SK-N-MC (cell line): Measurements from ENCODE around the gene SLC27A1.

ENCODE experiments used
- DNase-seq: peaks from one replicate; pipeline ENCODE4 v3.0.0-alpha.2; 2011; ENCODE audit warnings: low read depth, low spot score
- H3K27ac ChIP-seq: fragments of 200-600 bp; sonication (generic); 2 replicates; pipeline ENCODE4 v1.5.1; 2016; ENCODE audit warnings: mixed run types
- H3K36me3 ChIP-seq: fragments of 200-600 bp; sonication (generic); 2 replicates; pipeline ENCODE4 v1.6.1; 2017; ENCODE audit warnings: antibody characterized with exemption, low read length, mixed read lengths; ENCODE audit not compliant: insufficient read depth
- H3K4me3 ChIP-seq: fragments of 200-600 bp; sonication (generic); 2 replicates; pipeline ENCODE4 v1.5.1; 2016
- H3K9ac ChIP-seq: fragments of 200-600 bp; sonication (generic); 2 replicates; pipeline ENCODE4 v1.8.0; 2017; ENCODE audit warnings: mixed run types, mixed read lengths; ENCODE audit not compliant: insufficient read length
- H3K9me3 ChIP-seq: fragments of 200-600 bp; sonication (generic); 2 replicates; pipeline ENCODE4 v1.6.1; 2017; ENCODE audit warnings: low read depth, mild to moderate bottlenecking, antibody characterized with exemption, low read length, moderate library complexity, mixed read lengths
- EZH2 ChIP-seq: fragments of 200-600 bp; sonication (generic); IDR thresholded peaks from one replicate; pipeline ENCODE4 v1.6.1; 2017; ENCODE audit warnings: antibody characterized with exemption
- FOXP2 ChIP-seq: optimal IDR thresholded peaks from 2 replicates; pipeline ENCODE3; 2011; ENCODE audit warnings: mild to moderate bottlenecking, moderate library complexity; ENCODE audit not compliant: insufficient read depth; ENCODE audit errors: extremely low read length, control extremely low read depth
- POLR2AphosphoS5 ChIP-seq: IDR thresholded peaks from 2 replicates; pipeline ENCODE4 v1.6.1; 2012; ENCODE audit warnings: mild to moderate bottlenecking, low read depth, low read length, borderline replicate concordance

The SLC27A1 gene

DNA sequence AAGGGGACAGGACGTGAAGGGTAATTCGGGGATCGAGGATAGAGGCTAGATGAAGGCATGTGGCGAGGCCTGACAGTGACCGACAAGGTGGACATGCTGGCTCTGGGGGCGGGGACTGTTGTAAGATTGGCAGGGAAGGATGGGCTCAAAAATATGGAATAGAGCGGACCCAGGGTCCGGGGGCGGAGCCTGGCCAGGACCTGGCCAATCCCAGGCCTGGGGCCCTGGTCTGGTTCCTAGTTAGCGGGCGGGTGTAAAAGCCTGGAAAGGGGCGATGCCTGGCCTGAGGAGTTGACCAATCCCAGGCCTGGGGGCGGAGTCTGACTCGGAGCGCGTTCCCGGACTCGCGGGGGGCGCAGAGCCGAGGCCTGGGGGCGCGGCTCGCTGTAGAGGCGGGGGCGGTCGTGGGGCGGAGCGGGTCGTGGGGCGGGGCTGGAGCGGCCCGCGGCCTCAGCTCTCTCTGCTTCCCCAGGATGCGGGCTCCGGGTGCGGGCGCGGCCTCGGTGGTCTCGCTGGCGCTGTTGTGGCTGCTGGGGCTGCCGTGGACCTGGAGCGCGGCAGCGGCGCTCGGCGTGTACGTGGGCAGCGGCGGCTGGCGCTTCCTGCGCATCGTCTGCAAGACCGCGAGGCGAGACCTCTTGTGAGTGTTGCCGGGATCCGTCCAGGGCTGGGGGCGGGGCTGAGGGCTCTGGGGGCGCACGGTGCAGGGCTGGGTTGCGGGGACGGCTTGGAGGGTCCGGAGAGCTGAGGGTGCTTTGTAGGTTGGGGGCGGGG is at the start of gene SLC27A1:
TSS of gene SLC27A1 (plus strand) at position 457 of the 774 bp plus-strand sequence. CDS start at position 474, 17 bp downstream.
- H3K36me3 ChIP-seq = no peaks in the 10 kb centered on the region
- no peak within 1 kb of the TSS for H3K27ac ChIP-seq
- DNase-seq = peak; percentile 87
- H3K4me3 ChIP-seq = peak within 1 kb of the TSS; percentile 80
- H3K9me3 ChIP-seq = no peaks in the 10 kb centered on the region
- peak within 1 kb of the TSS; percentile 32 for H3K9ac ChIP-seq
- no peak for TF ChIP-seq POLR2AphosphoS5
- TF ChIP-seq FOXP2 = no peak
- no peak for TF ChIP-seq EZH2

DNA sequence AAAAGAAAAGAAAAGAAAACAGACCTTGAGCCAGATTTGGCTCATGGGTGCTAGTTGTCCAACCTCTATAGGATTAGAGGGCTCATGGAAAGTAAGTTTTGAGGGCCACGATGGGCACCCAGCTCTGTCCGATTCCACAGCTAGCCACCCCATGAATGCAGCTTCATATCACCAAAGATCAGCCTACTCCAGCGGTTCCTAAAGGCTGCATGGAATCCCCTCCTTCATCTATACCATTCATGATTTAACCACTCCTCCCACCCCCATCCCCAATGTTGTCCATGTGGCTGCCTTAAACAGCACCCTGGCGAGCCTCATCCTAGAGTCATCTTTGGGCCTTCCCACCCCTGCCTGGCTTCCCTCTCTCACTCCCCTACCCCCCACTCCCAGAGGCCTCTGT is 48.4 kb upstream of the SLC27A1 start:
- Histone ChIP-seq H3K36me3 (peaks cover 3% of the 10 kb centered on the region; the same call in 1 of the 2 replicates), H3K9ac (no peak overlapping the region), H3K4me3 (no peak overlapping the region), H3K9me3 (no peaks in the 10 kb centered on the region), H3K27ac (no peak overlapping the region)
- no peak for TF ChIP-seq POLR2AphosphoS5
- TF ChIP-seq FOXP2 = no peak
- TF ChIP-seq EZH2 = no peak
- DNase-seq = no peak

DNA sequence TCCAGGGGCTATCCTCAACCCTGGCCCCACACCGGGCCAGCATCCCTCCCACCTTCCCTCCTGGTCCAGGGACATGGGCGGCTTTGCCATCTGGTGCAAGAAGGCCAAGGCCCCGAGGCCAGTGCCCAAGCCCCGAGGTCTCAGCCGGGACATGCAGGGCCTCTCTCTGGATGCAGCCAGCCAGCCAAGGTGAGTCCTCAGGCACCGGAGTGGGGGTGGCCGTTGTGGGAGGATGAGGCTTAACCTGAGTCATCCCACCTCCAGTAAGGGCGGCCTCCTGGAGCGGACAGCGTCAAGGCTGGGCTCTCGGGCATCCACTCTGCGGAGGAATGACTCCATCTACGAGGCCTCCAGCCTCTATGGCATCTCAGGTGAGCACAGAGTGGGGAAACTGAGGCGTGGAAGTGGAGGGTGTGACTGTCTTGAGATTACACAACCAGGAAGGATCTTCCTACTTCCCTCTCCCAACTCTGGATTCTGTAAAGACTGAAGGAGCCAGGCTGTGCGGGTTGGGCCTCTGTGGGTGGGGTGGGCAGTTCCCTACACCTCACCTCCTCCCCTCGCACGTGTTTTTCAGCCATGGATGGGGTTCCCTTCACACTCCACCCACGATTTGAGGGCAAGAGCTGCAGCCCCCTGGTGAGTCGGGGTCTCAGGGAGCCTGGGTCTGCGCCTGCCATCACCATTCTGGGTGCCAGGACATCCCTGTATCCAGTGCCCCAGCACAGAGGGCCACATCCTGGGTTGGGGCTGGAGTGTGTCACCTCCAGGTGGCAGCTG is 46.7 kb upstream of the SLC27A1 start:
- DNase-seq = no peak
- TF ChIP-seq POLR2AphosphoS5 (no peak), EZH2 (no peak), FOXP2 (no peak)
- no peak overlapping the region for H3K4me3 ChIP-seq
- H3K9me3 ChIP-seq = no peaks in the 10 kb centered on the region
- no peak overlapping the region for H3K27ac ChIP-seq
- no peak overlapping the region for H3K9ac ChIP-seq
- H3K36me3 ChIP-seq = peaks cover 3% of the 10 kb centered on the region; the same call in 1 of the 2 replicates

DNA sequence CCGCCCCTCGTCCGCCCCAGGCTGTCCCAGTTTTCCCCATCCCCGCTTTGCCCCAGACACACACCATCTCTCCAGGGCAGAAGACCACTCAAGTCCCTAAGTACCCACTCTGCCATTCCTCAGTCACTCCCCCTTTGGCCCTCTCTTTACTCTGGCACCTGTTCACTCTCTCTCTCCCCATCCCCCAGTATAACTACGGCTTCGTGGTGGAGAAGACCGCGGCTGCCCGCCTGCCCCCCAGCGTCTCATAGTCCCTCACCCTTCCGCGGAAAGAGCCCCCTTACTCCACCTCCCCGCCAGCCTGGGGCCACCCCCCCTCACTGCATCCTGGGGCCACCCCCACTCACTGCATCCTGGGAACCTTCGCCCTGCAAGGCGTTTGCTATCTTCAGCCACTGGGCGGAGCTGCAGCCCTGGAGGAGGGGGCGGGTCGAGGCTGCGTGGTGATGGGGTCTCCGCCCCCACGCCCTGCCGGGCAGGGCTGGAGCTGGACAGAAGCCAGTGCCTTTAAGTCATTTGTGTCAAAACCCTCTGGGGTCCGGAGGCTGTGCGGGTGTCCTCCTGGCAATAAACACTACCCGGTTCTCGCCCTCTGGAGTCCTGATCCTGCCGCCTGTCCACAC is 45.5 kb upstream of the SLC27A1 start:
- Histone ChIP-seq H3K9ac (no peak overlapping the region), H3K36me3 (peaks cover 3% of the 10 kb centered on the region; the same call in 1 of the 2 replicates), H3K4me3 (no peak overlapping the region), H3K9me3 (no peaks in the 10 kb centered on the region), H3K27ac (no peak overlapping the region)
- no peak for TF ChIP-seq POLR2AphosphoS5
- TF ChIP-seq EZH2 = no peak
- TF ChIP-seq FOXP2 = no peak
- no peak for DNase-seq

DNA sequence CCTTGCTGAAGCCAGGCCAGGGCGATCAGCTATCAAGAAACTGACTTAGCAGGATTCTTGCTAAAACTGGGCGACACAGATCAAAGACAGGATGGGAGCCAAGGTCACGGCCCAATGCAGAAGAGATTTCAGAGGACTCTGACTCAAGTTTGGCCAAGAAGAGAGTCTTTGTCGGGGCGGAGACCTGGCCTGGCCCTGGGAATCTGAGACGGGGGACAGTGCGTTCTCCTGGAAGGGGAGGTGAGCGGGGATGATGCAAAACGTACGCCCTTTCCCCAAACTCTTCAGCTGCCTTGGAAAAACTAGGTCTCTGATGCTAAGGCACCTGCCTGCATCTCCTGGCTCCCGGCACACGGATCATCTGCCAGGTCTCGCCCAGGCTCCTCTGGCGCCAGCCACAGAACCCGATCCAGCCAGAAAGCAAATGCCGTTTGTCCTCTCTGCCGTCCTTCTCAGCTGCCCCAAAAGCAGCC is 40.6 kb upstream of the SLC27A1 start:
- no peak for DNase-seq
- Histone ChIP-seq H3K9me3 (no peaks in the 10 kb centered on the region), H3K36me3 (no peaks in the 10 kb centered on the region), H3K9ac (no peak overlapping the region), H3K4me3 (no peak overlapping the region), H3K27ac (no peak overlapping the region)
- TF ChIP-seq FOXP2 (no peak), EZH2 (no peak), POLR2AphosphoS5 (no peak)

DNA sequence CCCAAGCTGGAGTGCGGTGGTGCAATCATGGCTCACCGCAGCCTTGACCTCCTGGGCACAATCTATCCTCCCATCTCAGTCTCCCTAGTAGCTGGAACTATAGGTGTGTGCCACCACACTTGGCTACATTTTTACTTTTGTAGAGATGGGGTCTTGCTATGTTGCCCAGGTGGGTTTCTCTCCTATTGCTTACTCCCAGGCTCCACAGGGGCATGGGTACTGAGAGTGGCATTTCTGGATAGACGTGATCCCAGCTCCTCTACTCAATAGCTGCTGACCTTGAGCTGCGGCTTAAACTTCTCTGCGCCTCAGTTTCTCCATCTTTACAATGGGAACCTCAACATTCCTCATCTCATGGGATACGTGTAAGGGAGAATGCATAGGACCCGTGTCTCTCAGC is 38.9 kb upstream of the SLC27A1 start:
- TF ChIP-seq EZH2 = no peak
- no peak for TF ChIP-seq FOXP2
- no peak for TF ChIP-seq POLR2AphosphoS5
- Histone ChIP-seq H3K4me3 (no peak overlapping the region), H3K36me3 (no peaks in the 10 kb centered on the region), H3K27ac (no peak overlapping the region), H3K9me3 (no peaks in the 10 kb centered on the region), H3K9ac (no peak overlapping the region)
- DNase-seq = no peak

DNA sequence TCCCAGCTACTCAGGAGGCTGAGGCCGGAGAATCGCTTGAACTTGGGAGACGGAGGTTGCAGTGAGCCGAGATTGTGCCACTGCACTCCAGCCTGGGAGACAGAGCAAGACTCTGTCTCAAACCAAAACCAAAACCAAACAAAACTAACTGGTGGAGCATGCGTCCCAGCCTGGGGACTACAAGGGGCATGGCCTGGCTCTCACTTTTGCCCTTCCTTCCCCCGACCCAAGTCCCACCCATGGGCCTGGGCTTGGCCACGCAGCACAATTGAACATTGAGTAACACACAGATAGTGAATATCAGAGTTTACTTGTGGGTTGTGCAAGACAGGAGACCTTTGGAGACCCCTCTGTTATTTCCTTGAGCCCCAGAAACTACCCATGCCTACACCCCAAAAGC is 35.1 kb upstream of the SLC27A1 start:
- H3K4me3 ChIP-seq = no peak overlapping the region
- H3K9ac ChIP-seq = no peak overlapping the region
- H3K36me3 ChIP-seq = no peaks in the 10 kb centered on the region
- no peak for DNase-seq
- H3K27ac ChIP-seq = no peak overlapping the region
- H3K9me3 ChIP-seq = no peaks in the 10 kb centered on the region
- TF ChIP-seq FOXP2 (no peak), POLR2AphosphoS5 (no peak), EZH2 (no peak)
